Activated T-helper 17 cell treated with anti-CD3 and anti-CD28 coated beads, Interleukin-2, amount 50 U/mL, for 72 hours (primary cell): Measurements from ENCODE around the gene CYB561D1. TPM values are rescaled to one million over a fixed set of nuclear protein-coding genes. Genes with fewer than 3 reads are reported as not detected.

Source experiments
- ATAC-seq: fragments of 150-1000 bp; cut with Tn5 transposase; replicated peaks from 2 replicates; pipeline ENCODE4 v1.10.0; 2021; ENCODE audit warnings: mild to moderate bottlenecking, moderate library complexity
- H3K27ac Mint-ChIP-seq: one replicate; pipeline ENCODE4 v1.8.0; 2022; ENCODE audit warnings: mixed read lengths
- H3K27me3 Mint-ChIP-seq: one replicate; pipeline ENCODE4 v1.8.0; 2022; ENCODE audit warnings: mixed read lengths
- H3K36me3 Mint-ChIP-seq: one replicate; pipeline ENCODE4 v1.8.0; 2022; ENCODE audit warnings: low read depth, mild to moderate bottlenecking, mixed read lengths
- H3K4me1 Mint-ChIP-seq: one replicate; pipeline ENCODE4 v1.8.0; 2022; ENCODE audit warnings: mixed read lengths
- H3K4me3 Mint-ChIP-seq: one replicate; pipeline ENCODE4 v1.8.0; 2022; ENCODE audit warnings: mild to moderate bottlenecking, mixed read lengths
- H3K9me3 Mint-ChIP-seq: one replicate; pipeline ENCODE4 v1.8.0; 2022; ENCODE audit warnings: mixed read lengths
- total RNA-seq, 2 donors: library from RNA; stranded (reverse); gene quantifications; one replicate each; pipeline ENCODE4 v1.2.3, GENCODE V29; 2022

Gene CYB561D1
- total RNA-seq, 2 donors from 2014 or later, result 7.6 to 19.2 TPM

DNA sequence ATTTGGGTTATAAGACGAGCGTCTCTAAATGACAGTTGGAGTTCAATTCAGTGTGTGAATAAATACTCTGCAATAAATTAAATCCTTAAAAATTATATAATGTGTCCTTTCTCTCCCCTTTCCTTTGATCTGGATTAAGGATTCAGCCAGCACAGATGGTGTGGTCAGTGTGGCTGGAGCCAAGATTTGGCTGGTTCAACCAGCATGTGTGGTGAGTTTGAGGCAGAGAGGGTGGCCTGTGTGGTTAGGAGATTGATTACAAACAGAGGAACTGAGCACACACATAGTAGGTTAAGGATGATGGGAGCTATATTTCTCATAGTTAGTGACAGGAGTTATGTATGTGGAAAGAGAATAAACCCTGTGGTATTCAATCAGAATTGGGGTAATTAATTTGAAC lies 29.8 kb downstream of the CYB561D1 start:
- Mint-ChIP-seq H3K27me3 (peaks cover 4% of the 10 kb centered on the region), H3K4me1 (no peaks in the 10 kb centered on the region), H3K36me3 (no peaks in the 10 kb centered on the region), H3K4me3 (no peak overlapping the region), H3K27ac (no peak overlapping the region), H3K9me3 (no peaks in the 10 kb centered on the region)
- no peak for ATAC-seq

DNA sequence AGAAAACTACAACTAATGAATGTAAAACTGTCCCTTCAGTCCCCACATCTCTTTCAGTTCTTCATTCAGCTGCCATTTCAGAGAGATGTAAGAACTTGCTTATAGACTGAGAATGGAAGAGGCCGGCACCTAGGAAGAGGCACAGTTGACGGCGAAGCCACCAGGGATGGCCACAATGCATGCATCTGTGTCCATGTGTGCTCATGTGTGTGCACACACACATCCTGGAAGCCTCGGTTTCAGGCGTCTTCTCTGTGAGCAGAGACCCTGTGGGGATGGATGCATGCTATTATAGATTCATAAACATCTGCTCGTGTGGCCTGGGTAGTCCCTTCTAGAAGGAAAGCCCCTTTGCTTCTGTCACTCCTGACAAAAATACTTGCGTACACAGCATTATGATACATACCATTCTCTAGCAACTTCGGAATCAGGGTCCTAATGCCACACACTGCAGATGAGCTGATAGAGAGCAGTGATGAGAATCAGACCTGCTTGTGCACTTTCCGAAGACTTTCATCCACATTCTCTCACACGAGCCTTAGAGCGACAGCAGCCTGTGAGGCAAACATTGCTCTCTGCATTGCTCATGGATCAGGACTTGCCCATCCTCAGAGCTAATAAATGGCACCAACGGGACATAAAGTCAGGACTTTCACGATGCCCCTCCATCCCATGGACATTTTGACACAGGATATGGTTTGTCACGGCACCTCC lies 33.4 kb downstream of the CYB561D1 start:
- no peak for ATAC-seq
- H3K27ac Mint-ChIP-seq, result no peak overlapping the region
- H3K4me1 Mint-ChIP-seq, result peaks cover 11% of the 10 kb centered on the region
- H3K4me3 Mint-ChIP-seq, result no peak overlapping the region
- peaks cover 3% of the 10 kb centered on the region for H3K27me3 Mint-ChIP-seq
- no peaks in the 10 kb centered on the region for H3K9me3 Mint-ChIP-seq
- H3K36me3 Mint-ChIP-seq, result no peaks in the 10 kb centered on the region

DNA sequence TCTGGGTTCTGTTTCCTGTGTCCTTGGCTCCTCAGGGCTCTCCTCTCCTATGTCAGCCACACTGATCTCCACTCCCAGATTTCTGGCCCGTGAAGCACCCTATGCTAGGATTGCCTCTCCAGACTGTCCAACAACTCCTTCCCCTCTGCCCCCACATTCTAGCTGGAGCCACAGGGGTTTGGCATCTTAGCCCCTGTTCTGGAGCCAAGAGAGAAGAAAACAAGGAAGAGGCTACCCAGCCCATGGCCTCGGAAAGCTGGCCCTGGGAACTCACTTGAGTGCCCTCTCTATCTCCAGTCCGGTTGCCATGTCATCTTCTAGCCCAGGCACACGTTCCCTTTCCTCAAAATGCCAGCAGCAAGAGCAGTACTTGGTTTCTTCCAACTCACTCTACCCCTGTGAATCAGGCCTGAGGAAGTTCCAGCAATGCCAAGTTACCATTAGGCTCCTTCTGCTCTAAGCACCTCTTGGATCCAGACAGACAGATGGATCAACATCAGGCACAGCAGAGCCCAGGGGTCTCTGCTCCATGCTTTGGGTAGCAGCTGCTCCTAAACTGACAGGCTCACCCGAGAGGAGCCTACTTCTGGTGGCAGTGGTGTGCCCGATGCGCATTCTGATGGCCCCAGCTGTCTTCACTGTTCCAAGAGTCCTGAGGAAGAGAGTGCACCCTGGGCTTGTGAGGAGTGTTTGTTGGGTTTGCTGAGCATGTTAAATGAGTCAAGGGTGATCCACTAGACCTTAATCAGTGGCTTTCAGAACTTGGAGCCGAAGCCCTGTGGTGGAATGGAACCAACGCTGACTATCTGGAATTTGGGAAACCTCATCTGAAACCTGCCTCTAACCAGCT lies 34.2 kb downstream of the CYB561D1 start:
- H3K4me3 Mint-ChIP-seq, result no peak overlapping the region
- no peak overlapping the region for H3K27ac Mint-ChIP-seq
- H3K4me1 Mint-ChIP-seq, result peaks cover 11% of the 10 kb centered on the region
- no peaks in the 10 kb centered on the region for H3K9me3 Mint-ChIP-seq
- no peaks in the 10 kb centered on the region for H3K27me3 Mint-ChIP-seq
- H3K36me3 Mint-ChIP-seq, result no peaks in the 10 kb centered on the region
- no peak for ATAC-seq

DNA sequence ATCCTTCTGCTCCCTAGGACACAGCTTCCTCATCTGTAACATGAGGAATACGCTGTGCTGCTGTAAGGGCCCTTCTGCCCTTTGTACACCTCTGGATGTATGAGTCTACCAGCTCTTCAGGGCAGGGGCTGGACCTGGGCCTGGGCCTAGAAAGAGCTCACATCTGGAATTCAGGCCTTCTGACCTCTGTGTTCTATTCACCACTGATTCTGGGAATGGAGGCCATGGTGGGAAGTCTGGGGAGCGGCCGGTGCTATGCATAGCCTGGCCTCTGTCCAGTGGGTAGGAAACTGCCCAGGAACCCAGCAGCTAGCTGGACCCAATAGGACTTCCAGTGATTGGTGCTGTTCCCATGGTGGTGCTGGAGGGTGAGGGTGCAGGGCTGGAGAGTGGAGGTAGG lies 34.8 kb downstream of the CYB561D1 start:
- no peaks in the 10 kb centered on the region for H3K36me3 Mint-ChIP-seq
- no peak overlapping the region for H3K4me3 Mint-ChIP-seq
- H3K9me3 Mint-ChIP-seq, result no peaks in the 10 kb centered on the region
- no peak overlapping the region for H3K27ac Mint-ChIP-seq
- no peak for ATAC-seq
- H3K4me1 Mint-ChIP-seq, result peaks cover 11% of the 10 kb centered on the region
- no peaks in the 10 kb centered on the region for H3K27me3 Mint-ChIP-seq

DNA sequence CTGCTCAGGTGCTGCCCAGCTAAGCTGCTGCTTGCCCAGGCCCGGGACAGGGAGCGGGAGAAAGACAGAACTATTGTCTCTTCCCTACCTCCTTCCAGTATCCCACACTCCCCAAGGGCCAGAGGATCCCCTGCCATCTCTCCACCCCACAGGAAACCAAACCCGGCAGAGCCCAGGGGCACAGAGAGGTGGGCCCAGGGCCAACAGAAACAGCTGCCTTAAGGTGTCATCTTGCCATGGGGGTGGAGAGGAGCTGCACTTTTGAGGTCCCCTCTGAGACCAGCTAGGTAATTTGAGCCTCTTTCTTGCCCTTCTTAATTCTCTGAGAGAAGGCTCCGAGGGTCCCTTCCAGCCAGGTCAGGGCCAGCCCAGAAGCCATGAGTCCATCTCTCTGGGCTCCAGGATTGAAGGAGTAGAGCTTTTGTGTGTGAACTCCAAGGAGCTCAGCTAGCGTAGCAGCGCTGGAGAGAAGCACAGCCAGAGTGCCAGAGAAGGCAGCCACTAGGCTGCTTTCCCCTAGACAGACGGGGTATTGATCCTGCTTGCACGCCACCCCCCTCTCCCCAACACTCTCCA lies 36.1 kb downstream of the CYB561D1 start:
- Mint-ChIP-seq H3K4me3 (no peak overlapping the region), H3K27me3 (no peaks in the 10 kb centered on the region), H3K9me3 (no peaks in the 10 kb centered on the region), H3K36me3 (no peaks in the 10 kb centered on the region), H3K27ac (no peak overlapping the region), H3K4me1 (peaks cover 11% of the 10 kb centered on the region)
- no peak for ATAC-seq

DNA sequence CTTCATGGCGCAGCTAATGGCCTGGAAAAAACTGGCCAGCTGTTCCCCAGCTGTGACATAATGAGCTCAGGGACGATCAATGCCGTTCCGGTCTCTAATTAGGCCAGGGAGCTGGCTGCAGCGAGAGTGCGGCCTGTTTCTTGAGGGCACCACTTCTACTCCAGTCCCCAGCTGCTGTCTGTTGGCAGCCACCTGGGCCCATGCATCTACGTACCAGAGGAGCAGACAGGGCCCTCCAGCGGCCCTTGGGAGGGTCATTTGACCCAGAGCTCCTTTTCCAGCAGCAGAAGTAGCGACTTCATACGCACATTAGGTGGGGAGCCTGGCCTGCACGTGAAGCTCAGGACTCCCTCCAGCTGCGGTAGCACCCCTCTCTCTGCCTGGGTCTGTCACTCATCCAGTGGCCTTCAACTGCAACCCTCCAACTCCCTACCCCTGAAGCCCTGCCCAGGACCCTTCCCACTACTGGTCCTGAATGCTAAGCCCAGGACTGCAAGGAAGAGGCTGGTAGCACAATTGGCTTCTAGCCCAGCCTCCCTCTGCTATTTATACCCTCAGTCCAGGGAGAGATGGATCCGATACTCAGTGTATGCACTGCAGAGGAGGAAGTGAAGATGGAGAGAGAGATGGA lies 36.7 kb downstream of the CYB561D1 start:
- Mint-ChIP-seq H3K9me3 (no peaks in the 10 kb centered on the region), H3K4me3 (peak overlapping the region; percentile 79), H3K27ac (peak overlapping the region; percentile 83), H3K4me1 (peaks cover 11% of the 10 kb centered on the region), H3K27me3 (no peaks in the 10 kb centered on the region), H3K36me3 (no peaks in the 10 kb centered on the region)
- ATAC-seq, result no peak

DNA sequence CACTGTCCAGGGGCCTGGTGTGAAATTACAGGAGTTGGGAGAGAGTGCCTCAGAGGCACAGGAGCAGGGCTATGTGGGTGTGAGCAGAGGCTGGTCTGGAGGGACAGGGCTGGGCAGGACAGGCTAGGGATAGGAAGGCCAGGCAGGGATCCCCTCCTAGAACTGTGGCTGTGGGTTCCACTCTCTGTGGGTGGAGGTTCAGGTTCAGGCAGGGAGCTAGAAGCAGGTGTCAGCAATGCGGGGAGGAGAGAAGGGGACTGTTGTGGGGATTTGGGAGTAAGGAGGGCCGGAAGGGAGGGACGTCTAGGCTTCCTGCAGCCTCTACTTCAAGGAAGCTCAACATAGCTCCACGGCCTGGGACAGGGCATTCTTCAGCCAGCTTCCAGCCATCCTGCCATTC lies 37.5 kb downstream of the CYB561D1 start:
- Mint-ChIP-seq H3K4me1 (peaks cover 11% of the 10 kb centered on the region), H3K27me3 (no peaks in the 10 kb centered on the region), H3K9me3 (no peaks in the 10 kb centered on the region), H3K4me3 (peak overlapping the region; percentile 79), H3K27ac (peak overlapping the region; percentile 83), H3K36me3 (no peaks in the 10 kb centered on the region)
- ATAC-seq, result no peak

DNA sequence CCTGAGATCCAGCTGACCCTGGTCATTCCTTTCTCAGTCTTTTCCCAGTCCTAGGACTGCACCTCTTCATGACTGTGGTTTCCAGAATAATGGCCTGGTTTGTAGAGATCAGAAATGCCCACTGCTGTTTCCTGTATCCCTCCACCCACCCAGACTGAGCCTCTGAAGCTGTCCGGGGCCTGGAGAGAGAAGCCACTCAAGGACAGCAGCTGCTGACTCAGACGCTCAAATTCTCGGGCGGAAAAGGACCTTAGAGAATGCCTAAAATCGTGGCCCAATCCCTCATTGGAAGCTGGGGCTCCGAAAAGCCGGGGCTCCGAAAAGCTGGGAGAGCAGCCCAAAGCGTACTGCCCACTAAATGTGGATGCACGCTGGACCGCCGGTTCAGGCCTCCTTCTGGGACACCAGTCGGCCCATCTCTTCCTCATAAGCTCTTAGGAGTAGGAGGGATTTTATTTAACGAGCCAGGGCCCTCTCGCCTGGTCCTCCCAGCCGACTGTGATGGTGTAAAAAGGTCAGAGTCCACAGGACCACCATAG lies 38.0 kb downstream of the CYB561D1 start:
- peak overlapping the region; percentile 79 for H3K4me3 Mint-ChIP-seq

DNA sequence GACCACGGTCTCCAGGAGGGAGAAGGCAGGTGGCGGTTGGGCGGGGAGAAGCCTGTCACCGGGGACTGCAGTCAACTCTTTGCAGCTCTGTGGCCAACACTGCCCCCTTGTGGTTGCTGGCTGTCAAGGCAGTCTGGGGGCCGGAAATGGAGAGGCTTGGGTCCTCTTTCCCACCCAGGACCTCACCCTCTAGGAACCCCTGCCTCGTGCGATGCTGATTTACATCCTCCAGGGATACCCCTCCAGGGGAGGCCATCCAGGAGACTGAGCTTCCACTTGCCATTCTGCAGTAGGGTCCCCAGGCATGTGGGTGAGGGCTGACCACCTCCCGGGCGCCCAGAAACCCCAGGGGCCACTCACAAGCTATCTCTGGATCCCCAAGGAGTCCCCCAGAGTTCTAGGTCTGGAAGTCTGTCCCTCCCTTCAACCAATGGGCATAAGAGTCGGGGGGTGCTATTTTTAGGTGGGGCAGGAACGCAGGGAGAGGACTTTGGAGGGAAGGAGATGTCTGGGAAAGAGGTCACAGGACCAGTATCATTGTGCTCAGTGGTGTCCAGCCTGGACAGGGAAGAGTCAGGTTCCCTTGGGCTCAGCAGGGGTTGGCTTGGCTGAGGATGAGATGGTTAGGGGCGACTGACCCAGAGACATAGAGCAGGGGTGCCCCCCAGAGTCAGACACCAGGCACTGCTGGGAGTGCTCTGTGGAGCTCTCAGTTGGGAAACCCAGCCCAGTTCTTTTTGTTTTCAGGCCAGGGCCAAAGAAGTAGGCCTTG lies 38.7 kb downstream of the CYB561D1 start:
- Mint-ChIP-seq H3K27me3 (no peaks in the 10 kb centered on the region), H3K36me3 (no peaks in the 10 kb centered on the region), H3K4me1 (peaks cover 11% of the 10 kb centered on the region), H3K4me3 (peak overlapping the region; percentile 79), H3K27ac (peak overlapping the region; percentile 83), H3K9me3 (no peaks in the 10 kb centered on the region)
- ATAC-seq, result peak; percentile 90

More for the DNA sequence above, 38.0 kb downstream of the CYB561D1 start:
- peaks cover 11% of the 10 kb centered on the region for H3K4me1 Mint-ChIP-seq
- ATAC-seq, result no peak
- H3K9me3 Mint-ChIP-seq, result no peaks in the 10 kb centered on the region
- no peaks in the 10 kb centered on the region for H3K36me3 Mint-ChIP-seq
- H3K27me3 Mint-ChIP-seq, result no peaks in the 10 kb centered on the region
- peak overlapping the region; percentile 83 for H3K27ac Mint-ChIP-seq

DNA sequence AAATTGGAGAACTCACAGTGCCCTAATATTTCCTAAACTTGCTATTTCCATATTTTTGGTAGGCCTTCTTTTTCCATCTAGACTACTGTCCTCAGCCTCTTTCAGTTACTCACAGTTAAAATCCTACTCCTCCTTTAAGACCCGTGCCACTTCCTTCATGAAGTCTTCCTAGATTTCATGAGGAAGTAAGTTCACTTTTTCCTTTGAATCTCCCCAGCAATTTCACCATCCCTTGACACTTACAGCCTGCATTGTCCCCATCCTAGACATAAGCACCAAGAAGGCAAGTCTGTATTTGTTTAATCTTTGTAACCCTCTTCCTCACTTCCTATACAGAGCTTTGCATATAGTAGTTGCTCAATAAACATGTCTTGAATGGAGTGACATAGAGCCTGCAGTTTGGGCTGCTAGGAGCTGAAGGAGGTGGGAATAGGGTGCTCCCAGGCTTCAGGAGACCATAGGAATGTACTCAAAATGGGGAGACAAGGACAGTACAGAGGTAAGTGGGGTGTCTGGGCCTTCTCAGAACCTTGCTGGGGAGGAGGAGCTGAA lies 40.5 kb downstream of the CYB561D1 start:
- no peak overlapping the region for H3K4me3 Mint-ChIP-seq
- H3K4me1 Mint-ChIP-seq, result peaks cover 11% of the 10 kb centered on the region
- H3K36me3 Mint-ChIP-seq, result no peaks in the 10 kb centered on the region
- no peak for ATAC-seq
- peak overlapping the region; percentile 22 for H3K27ac Mint-ChIP-seq
- H3K27me3 Mint-ChIP-seq, result no peaks in the 10 kb centered on the region
- no peaks in the 10 kb centered on the region for H3K9me3 Mint-ChIP-seq

DNA sequence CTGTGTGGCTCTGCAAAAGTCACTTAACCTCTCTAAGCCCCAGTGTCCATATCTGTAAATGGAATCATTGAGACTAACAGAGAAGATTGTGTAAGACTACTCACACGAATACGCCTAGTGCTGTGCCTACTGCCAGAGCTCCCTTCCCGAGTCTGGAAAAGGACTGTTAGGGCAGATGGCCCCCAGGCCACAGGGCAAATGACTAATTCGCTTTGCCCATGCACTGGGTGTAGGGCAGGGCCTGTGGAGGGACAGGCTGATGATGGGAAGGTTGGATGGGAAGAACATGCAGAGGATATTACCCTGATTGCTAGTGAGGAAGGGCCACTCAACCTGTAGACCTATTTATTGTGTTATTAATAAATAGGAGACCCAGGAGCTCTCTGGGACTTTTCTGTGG lies 41.6 kb downstream of the CYB561D1 start:
- ATAC-seq, result no peak
- no peak overlapping the region for H3K4me3 Mint-ChIP-seq
- H3K36me3 Mint-ChIP-seq, result no peaks in the 10 kb centered on the region
- no peaks in the 10 kb centered on the region for H3K27me3 Mint-ChIP-seq
- peaks cover 11% of the 10 kb centered on the region for H3K4me1 Mint-ChIP-seq
- H3K27ac Mint-ChIP-seq, result peak overlapping the region; percentile 59
- no peaks in the 10 kb centered on the region for H3K9me3 Mint-ChIP-seq

DNA sequence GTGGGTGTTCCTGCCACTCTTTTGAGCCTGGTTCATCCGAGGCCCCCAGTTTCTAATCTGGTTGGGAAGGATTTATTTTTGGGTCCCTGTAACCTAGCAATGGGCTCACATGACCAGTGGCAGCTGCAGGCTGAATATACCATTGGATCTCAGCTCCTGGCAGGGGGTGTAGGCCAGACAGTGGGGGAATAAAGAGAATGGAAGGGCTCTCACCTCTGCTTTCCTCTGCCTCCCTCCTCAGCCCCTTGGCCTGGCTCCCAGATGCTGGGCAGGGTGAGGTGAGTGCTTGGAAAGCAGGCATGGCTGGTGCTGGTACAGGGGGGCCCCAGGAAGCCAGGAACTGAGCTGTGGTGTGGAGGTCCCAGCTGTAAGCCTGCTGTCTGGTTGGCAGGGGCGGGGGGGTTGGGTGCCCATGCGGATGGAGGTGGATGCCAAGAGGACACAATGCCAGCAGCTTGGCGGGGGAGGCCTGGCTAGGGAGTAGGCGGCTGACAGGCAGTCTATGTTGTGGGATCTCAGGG lies 42.1 kb downstream of the CYB561D1 start:
- Mint-ChIP-seq H3K36me3 (no peaks in the 10 kb centered on the region), H3K4me3 (no peak overlapping the region), H3K4me1 (peaks cover 6% of the 10 kb centered on the region), H3K9me3 (no peaks in the 10 kb centered on the region), H3K27me3 (no peaks in the 10 kb centered on the region), H3K27ac (peak overlapping the region; percentile 59)
- ATAC-seq, result no peak

DNA sequence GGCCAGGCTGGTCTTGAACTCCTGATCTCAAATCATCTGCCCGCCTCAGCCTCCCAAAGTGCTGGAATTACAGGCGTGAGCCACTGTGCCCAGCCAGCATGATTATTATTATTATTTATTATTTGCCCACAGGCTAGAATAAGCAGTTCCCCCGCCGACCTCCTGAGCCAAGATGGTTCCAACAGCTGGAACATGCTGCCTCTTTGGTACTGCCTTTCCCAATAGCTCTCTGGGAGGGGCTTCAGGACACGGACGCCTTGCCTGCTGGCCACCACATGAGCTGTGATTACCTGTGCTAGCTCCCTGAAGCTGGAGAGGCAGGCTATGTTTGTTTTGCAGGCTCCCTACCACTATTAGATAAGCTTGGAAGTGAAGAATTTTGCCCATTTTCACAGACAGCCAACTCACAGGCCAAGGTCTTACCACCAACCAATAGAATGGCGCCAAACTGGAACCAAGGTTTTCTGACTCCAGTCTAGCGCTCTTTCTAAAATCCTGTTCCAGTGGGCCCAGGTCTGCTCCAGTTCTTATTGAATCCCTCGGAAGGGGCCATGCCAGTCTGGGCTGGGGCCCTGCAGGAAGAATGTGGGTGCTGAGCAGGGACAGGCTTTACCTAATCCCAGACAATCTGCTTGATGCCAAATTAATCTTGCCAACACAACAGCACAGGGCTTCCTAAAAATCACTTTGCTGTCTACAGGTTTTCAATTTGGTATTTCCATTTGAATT lies 43.7 kb downstream of the CYB561D1 start:
- no peak overlapping the region for H3K27ac Mint-ChIP-seq
- no peaks in the 10 kb centered on the region for H3K27me3 Mint-ChIP-seq
- H3K36me3 Mint-ChIP-seq, result no peaks in the 10 kb centered on the region
- H3K4me1 Mint-ChIP-seq, result no peaks in the 10 kb centered on the region
- ATAC-seq, result no peak
- no peak overlapping the region for H3K4me3 Mint-ChIP-seq
- no peaks in the 10 kb centered on the region for H3K9me3 Mint-ChIP-seq
